Measurements from ENCODE around the gene NQO2.

DNA sequence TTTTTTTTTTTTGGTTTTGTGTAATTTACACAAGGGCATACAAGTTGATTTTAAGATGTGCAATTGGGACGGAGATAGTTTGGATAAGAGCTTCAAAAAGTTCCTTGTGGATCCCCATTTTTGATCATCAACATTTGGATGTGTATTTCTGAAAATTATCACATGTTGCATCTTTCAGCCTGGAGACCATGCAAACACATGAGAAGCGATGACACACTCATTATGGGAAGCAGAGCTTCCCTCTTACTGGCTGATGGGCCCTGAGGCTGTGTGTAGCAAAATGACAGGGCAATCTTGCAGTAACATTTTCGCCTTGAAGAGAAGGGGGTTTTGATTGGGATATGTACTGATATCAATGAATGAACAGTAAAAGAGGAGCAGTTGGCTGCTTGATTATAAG is 46.6 kb downstream of the NQO2 start:
- TF ChIP-seq, protein P1, sequence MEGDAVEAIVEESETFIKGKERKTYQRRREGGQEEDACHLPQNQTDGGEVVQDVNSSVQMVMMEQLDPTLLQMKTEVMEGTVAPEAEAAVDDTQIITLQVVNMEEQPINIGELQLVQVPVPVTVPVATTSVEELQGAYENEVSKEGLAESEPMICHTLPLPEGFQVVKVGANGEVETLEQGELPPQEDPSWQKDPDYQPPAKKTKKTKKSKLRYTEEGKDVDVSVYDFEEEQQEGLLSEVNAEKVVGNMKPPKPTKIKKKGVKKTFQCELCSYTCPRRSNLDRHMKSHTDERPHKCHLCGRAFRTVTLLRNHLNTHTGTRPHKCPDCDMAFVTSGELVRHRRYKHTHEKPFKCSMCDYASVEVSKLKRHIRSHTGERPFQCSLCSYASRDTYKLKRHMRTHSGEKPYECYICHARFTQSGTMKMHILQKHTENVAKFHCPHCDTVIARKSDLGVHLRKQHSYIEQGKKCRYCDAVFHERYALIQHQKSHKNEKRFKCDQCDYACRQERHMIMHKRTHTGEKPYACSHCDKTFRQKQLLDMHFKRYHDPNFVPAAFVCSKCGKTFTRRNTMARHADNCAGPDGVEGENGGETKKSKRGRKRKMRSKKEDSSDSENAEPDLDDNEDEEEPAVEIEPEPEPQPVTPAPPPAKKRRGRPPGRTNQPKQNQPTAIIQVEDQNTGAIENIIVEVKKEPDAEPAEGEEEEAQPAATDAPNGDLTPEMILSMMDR (conservative IDR thresholded peaks at IDR 0.05; ENCODE audit: low read depth, low read length): no peak
- TF ChIP-seq EZH2 (IDR thresholded peaks at IDR 0.05; ENCODE audit: low read length, unreplicated experiment): no peak

Data from PC-3 (cell line).